ENCODE results near the gene DNAJC22. TPM values are rescaled to one million over a fixed set of nuclear protein-coding genes. Genes with fewer than 3 reads are reported as not detected.
"Not testable (repeated sequence)": the region's sequence is repeated elsewhere in the genome, so short reads cannot be mapped to it uniquely, and the experiment has no call there.

Gene DNAJC22
- total and polyA plus RNA-seq, 11 donors: 0.08 to 4.4 (median 0.52) TPM; not detected in 4

- intact Hi-C loops (cut with DNase I): no loop called here
- no peak overlapping the region for H3K4me3 ChIP-seq
- 34 to 48% (median 42%) methylated on average over 10 to 11 of the region's 11 CpGs for WGBS, 4 donors
- TF ChIP-seq CTCF (IDR thresholded peaks at IDR 0.05) (peak; percentile 58 to 82 (median 76)), POLR2A (IDR thresholded peaks at IDR 0.05) (no peak)
- H3K27me3 ChIP-seq: peaks cover 25 to 46% (median 41%) of the 10 kb centered on the region in 9 donors
- no peak overlapping the region for H3K27ac ChIP-seq
- ATAC-seq (peak; percentile 74 to 90 (median 87)), DNase-seq (peak in 4 of 5 donors; percentile 59 to 76 (median 70))
- peaks cover 0 to 22% (median 3%) of the 10 kb centered on the region in 12 donors for H3K4me1 ChIP-seq
- no peaks in the 10 kb centered on the region for H3K9me3 ChIP-seq
- no peaks in the 10 kb centered on the region for H3K36me3 ChIP-seq
These were observed 15.1 kb upstream of the DNAJC22 start for GRCh38 chr12:49331380-49332222.

- ATAC-seq: no peak
- no peak overlapping the region for H3K4me3 ChIP-seq
- peaks cover 29 to 55% (median 46%) of the 10 kb centered on the region in 9 donors for H3K27me3 ChIP-seq
- intact Hi-C loops (cut with DNase I): no loop called here
- TF ChIP-seq POLR2A (IDR thresholded peaks at IDR 0.05) (no peak), CTCF (IDR thresholded peaks at IDR 0.05) (no peak)
- no peaks in the 10 kb centered on the region for H3K36me3 ChIP-seq
- DNase-seq: no peak
- 78 to 82% (median 79%) methylated on average over 17 of the region's 17 CpGs for WGBS, 4 donors
- H3K27ac ChIP-seq: no peak overlapping the region
- H3K4me1 ChIP-seq: peaks cover 0 to 30% (median 7%) of the 10 kb centered on the region in 12 donors
- H3K9me3 ChIP-seq: no peaks in the 10 kb centered on the region
These were observed 14.2 kb upstream of the DNAJC22 start for GRCh38 chr12:49332441-49332861.

- peak overlapping the region in 3 of 12 donors; percentile 11 to 23 (median 16) for H3K4me3 ChIP-seq
- TF ChIP-seq CTCF (IDR thresholded peaks at IDR 0.05) (no peak), POLR2A (IDR thresholded peaks at IDR 0.05) (no peak)
- WGBS, 4 donors: 27 to 48% (median 31%) methylated on average over 32 to 40 of the region's 40 CpGs
- ATAC-seq (no peak), DNase-seq (no peak)
- no peak overlapping the region for H3K27ac ChIP-seq
- H3K9me3 ChIP-seq: no peaks in the 10 kb centered on the region
- H3K27me3 ChIP-seq: peaks cover 29 to 58% (median 48%) of the 10 kb centered on the region in 9 donors
- no peaks in the 10 kb centered on the region for H3K36me3 ChIP-seq
- H3K4me1 ChIP-seq: peaks cover 0 to 31% (median 7%) of the 10 kb centered on the region in 12 donors
- intact Hi-C loops (cut with DNase I): no loop called here
These were observed 13.8 kb upstream of the DNAJC22 start for GRCh38 chr12:49332891-49333371.

- peaks cover 29 to 65% (median 51%) of the 10 kb centered on the region in 9 donors for H3K27me3 ChIP-seq
- 34 to 55% (median 47%) methylated on average over 21 of the region's 21 CpGs for WGBS, 4 donors
- H3K4me3 ChIP-seq; ATAC-seq; H3K36me3 ChIP-seq; H3K9me3 ChIP-seq; intact Hi-C loops (cut with DNase I); DNase-seq; H3K27ac ChIP-seq: not testable (repeated sequence)
- H3K4me1 ChIP-seq: peaks cover 0 to 31% (median 7%) of the 10 kb centered on the region in 12 donors
These were observed 12.9 kb upstream of the DNAJC22 start for GRCh38 chr12:49333778-49334177.

All from heart left ventricle (tissue), 16 donors.